CD4-positive, alpha-beta T cell (primary cell): Measurements from ENCODE around the gene RAB34. TPM values are rescaled to one million over a fixed set of nuclear protein-coding genes. Genes with fewer than 3 reads are reported as not detected.

ENCODE experiments used
- ATAC-seq: fragments of 200-7000 bp; cut with Tn5 transposase; one replicate; pipeline ENCODE4 v1.10.0; 2022; ENCODE audit warnings: mild to moderate bottlenecking; ENCODE audit not compliant: poor library complexity
- CTCF ChIA-PET: fragments of 350-600 bp; sonication (Branson Sonifier 250); formaldehyde crosslinking; loops from one replicate; lab custom pipeline; 2021; ENCODE audit warnings: antibody characterized with exemption, inconsistent platforms; lab: Charles Lee
- POLR2A ChIA-PET: fragments of 350-600 bp; sonication (Branson Sonifier 250); formaldehyde crosslinking; loops from one replicate; lab custom pipeline; 2021; ENCODE audit warnings: antibody characterized with exemption, inconsistent platforms; lab: Charles Lee
- DNase-seq, 14 experiments: peaks; one replicate each; pipeline ENCODE4 v3.0.0-alpha.2; 2013 to 2020; ENCODE audit warnings: mixed read lengths in 2 of 14
- H3K27ac ChIP-seq, 2 donors: one replicate each; pipeline versions ENCODE4 v1.5.1 to v1.7.0; 2013; ENCODE audit warnings: low read length in 2 of 2, low read depth in 1 of 2, mild to moderate bottlenecking in 1 of 2
- H3K27me3 ChIP-seq, 2 experiments: 1 replicate in 1 of 2; 2 replicates in 1 of 2; pipeline versions ENCODE4 v1.6.1 to v1.7.0; 2013; ENCODE audit warnings: low read length in 2 of 2, control low read depth in 1 of 2, mild to moderate bottlenecking in 1 of 2, moderate library complexity in 1 of 2; ENCODE audit not compliant: insufficient read depth in 2 of 2, control insufficient read depth in 1 of 2
- H3K36me3 ChIP-seq: one replicate; pipeline ENCODE4 v1.6.1; 2013; ENCODE audit warnings: low read length, control low read depth; ENCODE audit not compliant: insufficient read depth
- H3K4me1 ChIP-seq: one replicate; pipeline ENCODE4 v1.6.1; 2013; ENCODE audit warnings: low read length, control low read depth; ENCODE audit not compliant: insufficient read depth
- H3K4me3 ChIP-seq: one replicate; pipeline ENCODE4 v1.5.1; 2013; ENCODE audit warnings: mild to moderate bottlenecking, low read length, moderate library complexity
- H3K9me3 ChIP-seq, 2 experiments: 1 replicate in 1 of 2; 2 replicates in 1 of 2; pipeline versions ENCODE4 v1.6.1 to v1.7.0; 2013; ENCODE audit warnings: low read length in 2 of 2, mild to moderate bottlenecking in 2 of 2, control low read depth in 1 of 2, moderate library complexity in 1 of 2; ENCODE audit not compliant: control insufficient read depth in 1 of 2, insufficient read depth in 1 of 2
- H3K27ac Mint-ChIP-seq: one replicate; pipeline ENCODE4 v1.8.0; 2020; ENCODE audit warnings: mixed read lengths
- H3K27me3 Mint-ChIP-seq: one replicate; pipeline ENCODE4 v1.8.0; 2021; ENCODE audit warnings: mixed read lengths
- H3K36me3 Mint-ChIP-seq: one replicate; pipeline ENCODE4 v1.8.0; 2021; ENCODE audit warnings: low read depth, mixed read lengths
- H3K4me1 Mint-ChIP-seq: one replicate; pipeline ENCODE4 v1.8.0; 2021; ENCODE audit warnings: low read depth, mixed read lengths
- H3K4me3 Mint-ChIP-seq: one replicate; pipeline ENCODE4 v1.8.0; 2020; ENCODE audit warnings: mild to moderate bottlenecking, mixed read lengths
- H3K9me3 Mint-ChIP-seq: one replicate; pipeline ENCODE4 v1.8.0; 2020; ENCODE audit warnings: mixed read lengths
- CTCF ChIP-seq: fragments of 200-600 bp; IDR thresholded peaks from one replicate; pipeline ENCODE4 v1.8.0; 2022; ENCODE audit warnings: antibody characterized with exemption, mild to moderate bottlenecking
- intact Hi-C, 2 experiments: fragments of 100-400 bp; cut with DNase I in 1 of 2; cut with micrococcal nuclease in 1 of 2; formaldehyde crosslinking; loops; one replicate each; pipeline versions ENCODE4 v1.15.1 to v1.9.0; 2023 to 2025; cut with DNase I, micrococcal nuclease
- total RNA-seq, 174 experiments: library from RNA in 2 of 174; stranded (reverse) in 2 of 174; gene quantifications; one replicate each; pipeline ENCODE4 v1.2.3 and lab custom pipeline; 2021 to 2026

RAB34 gene
- total RNA-seq, 2 experiments from 2014 or later, result 20.7 to 21.3 TPM

GRCh38 chr17:28712705-28713415 is 4.8 kb downstream of the RAB34 start:
- peak overlapping the region; percentile 87 for H3K4me3 Mint-ChIP-seq
- no peaks in the 10 kb centered on the region for H3K36me3 Mint-ChIP-seq
- DNase-seq (no peak), ATAC-seq (no peak)
- CTCF ChIA-PET, result interaction anchor here (1.5 to 3.2 kb wide), 2 partner anchors 14 to 66 kb away, joined by 7 to 10 read pairs; no protein-coding TSS in a partner anchor
- Histone ChIP-seq H3K4me1 (peaks cover 28% of the 10 kb centered on the region), H3K36me3 (no peaks in the 10 kb centered on the region), H3K9me3 (peaks cover 0 to 8% of the 10 kb centered on the region in 2 experiments), H3K27me3 (peaks cover 14 to 21% of the 10 kb centered on the region in 2 experiments), H3K4me3 (peak overlapping the region; percentile 72), H3K27ac (no peak overlapping the region)
- intact Hi-C loops, result loop anchor here (5.0 to 10.0 kb wide), 3 partner anchors 51 to 358 kb away; partner anchors contain the start of genes BLTP2 (in 2 of the 2), POLDIP2 (in 1 of the 2), SDF2 (in 1 of the 2) and SUPT6H (in 1 of the 2)
- H3K4me1 Mint-ChIP-seq, result peaks cover 20% of the 10 kb centered on the region
- TF ChIP-seq CTCF, result no peak
- H3K27me3 Mint-ChIP-seq, result peaks cover 23% of the 10 kb centered on the region
- no peaks in the 10 kb centered on the region for H3K9me3 Mint-ChIP-seq
- POLR2A ChIA-PET, result interaction anchor here (1.8 to 4.6 kb wide), 8 partner anchors 8 to 239 kb away, joined by 6 to 110 read pairs (median 19); partner anchors contain the start of genes BLTP2, NEK8, PHF12 and RPL23A
- peak overlapping the region; percentile 87 for H3K27ac Mint-ChIP-seq

- H3K27me3 Mint-ChIP-seq, result peaks cover 22% of the 10 kb centered on the region
- peaks cover 10 to 16% of the 10 kb centered on the region in 2 experiments for H3K27me3 ChIP-seq
- peak overlapping the region; percentile 87 for H3K4me3 Mint-ChIP-seq
- no peaks in the 10 kb centered on the region for H3K36me3 ChIP-seq
- intact Hi-C loops, result loop anchor here (5.0 to 10.0 kb wide), 3 partner anchors 50 to 357 kb away; partner anchors contain the start of genes BLTP2 (in 2 of the 2), POLDIP2 (in 1 of the 2), SDF2 (in 1 of the 2) and SUPT6H (in 1 of the 2)
- ATAC-seq, result peak; percentile 31
- H3K4me3 ChIP-seq, result peak overlapping the region; percentile 72
- no peaks in the 10 kb centered on the region for H3K36me3 Mint-ChIP-seq
- peaks cover 23% of the 10 kb centered on the region for H3K4me1 ChIP-seq
- no peaks in the 10 kb centered on the region for H3K9me3 Mint-ChIP-seq
- POLR2A ChIA-PET, result interaction anchor here (1.1 to 4.6 kb wide), 11 partner anchors 9 to 580 kb away, joined by 3 to 110 read pairs (median 15); partner anchors contain the start of genes BLTP2, NEK8, PHF12 and RPL23A
- peaks cover 20% of the 10 kb centered on the region for H3K4me1 Mint-ChIP-seq
- peak; percentile 33 to 88 (median 50) for DNase-seq
- H3K27ac Mint-ChIP-seq, result peak overlapping the region; percentile 87
- peaks cover 0 to 5% of the 10 kb centered on the region in 2 experiments for H3K9me3 ChIP-seq
- peak overlapping the region; percentile 68 to 73 for H3K27ac ChIP-seq
- CTCF ChIA-PET, result interaction anchor here (0.7 to 3.6 kb wide), 6 partner anchors 8 to 65 kb away, joined by 3 to 24 read pairs (median 10); partner anchors contain the start of genes NEK8, RPL23A and TLCD1
- TF ChIP-seq CTCF, result no peak
These were observed 5.5 kb downstream of the RAB34 start for GRCh38 chr17:28712032-28712704.

DNA sequence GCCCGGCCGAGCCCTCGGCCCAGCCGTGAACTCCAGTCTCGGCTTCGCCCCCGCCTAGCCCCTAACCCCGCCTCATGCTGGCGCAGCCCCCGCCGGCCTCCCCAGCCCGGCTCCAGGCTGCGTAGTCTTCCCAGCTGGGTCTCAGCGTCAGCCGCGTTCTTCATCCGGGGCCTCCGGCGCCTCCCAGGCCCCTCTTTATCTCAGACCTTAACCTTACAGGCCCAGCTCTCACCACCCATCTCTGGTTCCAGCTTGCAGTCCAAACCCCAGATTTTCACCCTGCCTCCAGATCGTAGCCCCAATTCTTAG is 6.0 kb downstream of the RAB34 start, which contains the start of gene PROCA1:
TSS of gene PROCA1 (minus strand) at position 166 of the 309 bp plus-strand sequence. CDS start 228 bp downstream, outside the sequence.
- H3K27me3 ChIP-seq, result peaks cover 6 to 11% of the 10 kb centered on the region in 2 experiments

More for the DNA sequence above, 6.0 kb downstream of the RAB34 start, which contains the start of gene PROCA1:
- Mint-ChIP-seq H3K27me3 (peaks cover 22% of the 10 kb centered on the region), H3K9me3 (no peaks in the 10 kb centered on the region), H3K27ac (peak within 1 kb of the TSS; percentile 87), H3K36me3 (no peaks in the 10 kb centered on the region), H3K4me1 (peaks cover 20% of the 10 kb centered on the region), H3K4me3 (peak within 1 kb of the TSS; percentile 94)
- intact Hi-C loops, result loop anchor here (5.0 to 10.0 kb wide), 3 partner anchors 49 to 357 kb away; partner anchors contain the start of genes BLTP2 (in 2 of the 2), POLDIP2 (in 1 of the 2), SDF2 (in 1 of the 2) and SUPT6H (in 1 of the 2)
- peak; percentile 45 for ATAC-seq
- Histone ChIP-seq H3K4me1 (peaks cover 18% of the 10 kb centered on the region), H3K27ac (peak within 1 kb of the TSS; percentile 68 to 73), H3K4me3 (peak within 1 kb of the TSS; percentile 72), H3K9me3 (no peaks in the 10 kb centered on the region), H3K36me3 (no peaks in the 10 kb centered on the region)
- POLR2A ChIA-PET, result interaction anchor here (0.9 to 4.6 kb wide), 18 partner anchors 9 to 582 kb away, joined by 3 to 110 read pairs (median 5); partner anchors contain the start of genes BLTP2, FLOT2, IFT20 and NEK8
- CTCF ChIA-PET, result interaction anchor here (0.6 to 3.6 kb wide), 8 partner anchors 8 to 242 kb away, joined by 3 to 24 read pairs (median 7); partner anchors contain the start of genes NEK8, RPL23A, SDF2 and SUPT6H
- TF ChIP-seq CTCF, result no peak
- DNase-seq, result peak in 10 of 14 experiments; percentile 10 to 71 (median 34)
